KMS-11 (cell line): Measurements from ENCODE around the gene TPD52L1.

Experiments
- H2AFZ ChIP-seq: fragments of 200-600 bp; sonication (generic); 2 replicates; pipeline ENCODE4 v1.6.1; 2016; ENCODE audit warnings: antibody characterized with exemption, mixed run types, low read depth
- H3K27ac ChIP-seq: fragments of 200-600 bp; sonication (generic); 2 replicates; pipeline ENCODE4 v1.6.1; 2016; ENCODE audit warnings: mild to moderate bottlenecking, mixed run types
- H3K27me3 ChIP-seq: fragments of 200-600 bp; sonication (generic); 2 replicates; pipeline ENCODE4 v1.6.1; 2017; ENCODE audit warnings: mild to moderate bottlenecking, low read depth, mixed run types, moderate library complexity; ENCODE audit not compliant: insufficient read depth
- H3K36me3 ChIP-seq: fragments of 200-600 bp; sonication (generic); 2 replicates; pipeline ENCODE4 v1.6.1; 2017; ENCODE audit warnings: mild to moderate bottlenecking, mixed run types; ENCODE audit not compliant: insufficient read depth
- H3K4me1 ChIP-seq: fragments of 200-600 bp; sonication (generic); 2 replicates; pipeline ENCODE4 v1.6.1; 2016; ENCODE audit warnings: mild to moderate bottlenecking, low read depth, mixed run types; ENCODE audit not compliant: poor library complexity, severe bottlenecking
- H3K4me2 ChIP-seq: fragments of 200-600 bp; sonication (generic); 2 replicates; pipeline ENCODE4 v1.7.0; 2016; ENCODE audit warnings: mild to moderate bottlenecking, mixed run types
- H3K4me3 ChIP-seq: fragments of 200-600 bp; sonication (generic); IDR thresholded peaks from 2 replicates; pipeline ENCODE4 v1.6.1; 2017; ENCODE audit warnings: low read depth, low read length, mixed read lengths; ENCODE audit not compliant: insufficient read depth
- H3K79me2 ChIP-seq: fragments of 200-600 bp; sonication (generic); 2 replicates; pipeline ENCODE4 v1.6.1; 2016; ENCODE audit warnings: low read depth, mixed run types; ENCODE audit not compliant: insufficient read depth
- H3K9ac ChIP-seq: fragments of 200-600 bp; sonication (generic); 2 replicates; pipeline ENCODE4 v1.6.1; 2016; ENCODE audit warnings: mild to moderate bottlenecking, mixed run types
- H4K20me1 ChIP-seq: fragments of 200-600 bp; sonication (generic); 2 replicates; pipeline ENCODE4 v1.6.1; 2016; ENCODE audit warnings: mild to moderate bottlenecking, mixed run types; ENCODE audit not compliant: insufficient read depth
- CTCF ChIP-seq: fragments of 200-600 bp; sonication (generic); conservative IDR thresholded peaks from 2 replicates; pipeline ENCODE4 v1.6.1; 2017; ENCODE audit warnings: low read depth, mild to moderate bottlenecking, antibody characterized with exemption, low read length, moderate library complexity, mixed read lengths

The TPD52L1 gene

GRCh38 chr6:125250511-125250910 lies 96.9 kb downstream of the TPD52L1 start:
- Histone ChIP-seq H3K4me1 (no peaks in the 10 kb centered on the region), H3K36me3 (no peaks in the 10 kb centered on the region), H3K79me2 (no peaks in the 10 kb centered on the region), H3K27ac (no peak overlapping the region), H3K4me3 (no peak overlapping the region), H3K4me2 (no peak overlapping the region), H2AFZ (no peak overlapping the region), H4K20me1 (no peaks in the 10 kb centered on the region), H3K9ac (no peak overlapping the region), H3K27me3 (no peaks in the 10 kb centered on the region)
- TF ChIP-seq CTCF = no peak

- H3K4me2 ChIP-seq = no peak overlapping the region
- no peaks in the 10 kb centered on the region for H3K79me2 ChIP-seq
- no peaks in the 10 kb centered on the region for H3K27me3 ChIP-seq
- no peaks in the 10 kb centered on the region for H4K20me1 ChIP-seq
- no peak overlapping the region for H3K9ac ChIP-seq
- no peaks in the 10 kb centered on the region for H3K4me1 ChIP-seq
- no peaks in the 10 kb centered on the region for H3K36me3 ChIP-seq
- H3K27ac ChIP-seq = no peak overlapping the region
- H2AFZ ChIP-seq = no peak overlapping the region
- TF ChIP-seq CTCF = no peak
- H3K4me3 ChIP-seq = no peak overlapping the region
Measured at GRCh38 chr6:125251516-125252220, 98.1 kb downstream of the TPD52L1 start.

- no peak overlapping the region for H3K27ac ChIP-seq
- H3K4me1 ChIP-seq = no peaks in the 10 kb centered on the region
- no peaks in the 10 kb centered on the region for H3K27me3 ChIP-seq
- H4K20me1 ChIP-seq = no peaks in the 10 kb centered on the region
- no peak overlapping the region for H2AFZ ChIP-seq
- no peaks in the 10 kb centered on the region for H3K79me2 ChIP-seq
- no peak for TF ChIP-seq CTCF
- H3K4me2 ChIP-seq = no peak overlapping the region
- H3K36me3 ChIP-seq = no peaks in the 10 kb centered on the region
- no peak overlapping the region for H3K4me3 ChIP-seq
- H3K9ac ChIP-seq = no peak overlapping the region
Measured at GRCh38 chr6:125252891-125253290, 99.3 kb downstream of the TPD52L1 start.

GRCh38 chr6:125253881-125254280 lies 100.3 kb downstream of the TPD52L1 start:
- no peaks in the 10 kb centered on the region for H4K20me1 ChIP-seq
- H3K27me3 ChIP-seq = no peaks in the 10 kb centered on the region
- no peak overlapping the region for H3K27ac ChIP-seq
- no peak for TF ChIP-seq CTCF
- H3K4me2 ChIP-seq = no peak overlapping the region
- no peak overlapping the region for H3K4me3 ChIP-seq
- no peak overlapping the region for H2AFZ ChIP-seq
- no peaks in the 10 kb centered on the region for H3K36me3 ChIP-seq
- no peaks in the 10 kb centered on the region for H3K79me2 ChIP-seq
- no peak overlapping the region for H3K9ac ChIP-seq
- H3K4me1 ChIP-seq = no peaks in the 10 kb centered on the region
